ENCODE results near the gene NEGR1.

Gene NEGR1

DNA sequence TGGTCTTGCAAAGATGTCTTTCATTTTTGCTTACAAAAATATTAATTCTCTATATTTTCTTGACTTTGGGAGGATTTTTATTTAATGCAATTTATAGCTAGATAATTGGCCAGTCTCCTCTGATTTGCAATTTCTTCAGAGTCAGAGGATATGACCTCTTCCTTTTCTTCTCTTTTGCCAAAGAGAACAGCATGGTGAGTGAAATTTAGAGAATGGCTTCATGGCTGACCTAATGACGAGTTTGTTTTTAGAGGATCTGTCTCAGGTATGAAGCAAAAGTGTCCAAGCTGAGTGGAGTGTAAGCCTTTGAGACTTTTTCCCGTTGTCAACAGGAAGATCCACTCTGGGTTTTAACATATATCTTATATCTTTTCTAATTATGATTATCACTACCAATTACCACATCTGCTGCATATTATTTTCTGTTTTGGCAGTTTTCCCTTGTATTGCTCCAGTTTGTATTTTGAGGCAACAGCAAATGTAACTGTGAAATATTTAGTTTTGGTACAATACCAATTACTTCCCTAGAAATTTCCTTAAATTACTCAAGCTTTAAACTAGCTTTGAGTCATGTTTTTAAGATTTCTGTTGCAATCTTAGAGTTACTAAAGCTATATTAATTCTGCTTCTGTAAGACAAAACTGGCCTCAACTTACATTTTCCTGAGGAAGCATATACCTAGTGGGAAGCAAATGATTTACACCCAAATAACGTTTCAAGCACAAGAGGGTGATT is 868.7 kb downstream of the NEGR1 start:
- no peak for DNase-seq (ENCODE audit: low read depth in 4 of 4, low spot score in 1 of 4)

DNA sequence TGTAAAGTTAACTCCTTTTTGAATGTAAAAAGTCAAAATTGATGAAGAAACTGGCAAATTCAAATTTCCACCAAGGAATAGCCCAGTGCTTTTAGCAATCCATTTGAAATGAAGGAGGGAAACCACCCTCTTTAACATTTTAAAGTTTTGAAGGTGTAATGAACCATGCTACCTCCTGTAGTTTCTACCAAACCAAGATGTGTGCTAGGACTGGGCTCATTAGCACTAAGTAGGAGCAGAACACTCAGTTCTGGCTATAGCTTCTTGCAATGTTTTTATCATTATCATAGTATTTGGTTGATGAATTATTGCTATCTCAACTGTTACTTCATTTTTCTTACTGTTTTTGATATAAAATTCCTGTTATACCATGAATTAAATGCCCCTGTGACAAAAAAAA is 882.3 kb downstream of the NEGR1 start:
- DNase-seq (ENCODE audit: low read depth in 4 of 4, low spot score in 1 of 4), result no peak

DNA sequence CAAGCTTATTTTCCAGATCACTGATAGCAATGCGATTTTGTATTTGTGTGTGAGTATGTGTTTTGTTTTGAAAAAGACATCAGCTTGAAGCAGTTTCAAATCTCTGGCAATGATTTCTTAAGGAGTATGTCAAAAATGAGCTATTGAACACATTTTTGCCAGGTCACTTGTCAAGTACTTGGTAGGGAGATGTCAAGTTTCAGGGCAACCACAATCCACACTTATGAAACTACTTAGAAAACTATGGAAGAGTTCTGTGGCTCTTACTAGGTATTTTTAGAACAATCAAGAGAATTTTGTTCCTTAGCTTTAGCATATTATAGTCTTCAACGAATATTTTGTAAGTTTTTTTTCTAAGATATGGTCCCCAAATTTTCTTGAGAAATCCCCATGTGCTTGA is 882.7 kb downstream of the NEGR1 start:
- no peak for DNase-seq (ENCODE audit: low read depth in 4 of 4, low spot score in 1 of 4)

DNA sequence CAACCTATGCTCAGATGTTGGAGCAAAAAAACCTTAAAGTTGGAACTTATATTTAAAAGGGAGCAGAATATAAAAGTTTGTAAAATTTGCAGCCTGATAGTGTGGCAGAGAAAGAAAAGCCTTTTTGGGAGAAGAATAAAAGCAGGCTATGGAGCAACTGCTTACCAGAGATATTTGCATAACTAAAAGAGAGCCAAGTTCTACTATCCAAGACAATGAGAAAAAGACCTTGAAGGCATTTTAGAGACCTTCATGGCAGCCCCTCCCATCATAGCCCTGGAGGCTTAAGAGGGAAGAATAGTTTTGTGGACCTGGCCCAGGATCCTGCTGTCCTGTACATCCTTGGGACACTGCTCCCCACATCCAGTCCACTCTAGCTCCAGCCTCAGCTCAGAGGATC is 889.0 kb downstream of the NEGR1 start:
- DNase-seq (ENCODE audit: low read depth in 4 of 4, low spot score in 1 of 4), result no peak

DNA sequence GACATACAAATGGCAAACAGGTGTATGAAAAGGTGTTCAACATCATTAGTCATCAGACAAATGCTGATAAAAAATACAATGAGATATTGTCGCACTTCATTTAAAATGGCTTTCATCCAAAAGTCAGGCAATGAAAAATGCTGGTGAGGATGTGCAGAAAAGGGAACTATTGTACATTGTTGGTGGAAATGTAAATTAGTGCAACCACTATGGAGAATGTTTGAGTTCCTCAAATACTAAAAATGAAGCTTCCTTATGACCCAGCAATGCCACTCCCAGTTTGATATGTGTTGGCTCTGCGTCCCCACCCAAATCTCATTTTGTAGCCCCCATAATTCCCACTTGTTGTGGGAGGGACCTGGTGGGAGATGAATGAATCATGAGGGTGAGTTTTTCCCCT is 891.8 kb downstream of the NEGR1 start:
- no peak for DNase-seq (ENCODE audit: low read depth in 4 of 4, low spot score in 1 of 4)

DNA sequence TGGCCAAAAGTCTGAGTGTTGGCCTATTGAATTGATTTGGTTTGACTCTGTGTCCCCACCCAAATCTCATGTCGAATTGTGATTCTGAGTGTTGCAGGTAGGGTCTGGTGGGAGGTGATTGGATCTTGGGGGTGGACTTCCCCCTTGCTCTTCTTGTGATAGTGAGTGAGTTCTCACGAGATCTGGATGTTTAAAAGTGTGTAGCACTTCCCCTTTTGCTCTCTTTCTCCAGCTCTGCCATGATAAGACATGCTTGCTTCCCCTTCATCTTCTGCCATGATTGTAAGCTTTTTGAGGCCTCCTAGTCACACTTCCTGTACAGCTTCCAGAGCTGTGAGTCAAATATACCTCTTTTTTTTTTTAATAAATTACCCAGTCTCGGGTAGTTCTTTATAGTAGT is 904.5 kb downstream of the NEGR1 start:
- no peak for DNase-seq (ENCODE audit: low read depth in 4 of 4, low spot score in 1 of 4)

DNA sequence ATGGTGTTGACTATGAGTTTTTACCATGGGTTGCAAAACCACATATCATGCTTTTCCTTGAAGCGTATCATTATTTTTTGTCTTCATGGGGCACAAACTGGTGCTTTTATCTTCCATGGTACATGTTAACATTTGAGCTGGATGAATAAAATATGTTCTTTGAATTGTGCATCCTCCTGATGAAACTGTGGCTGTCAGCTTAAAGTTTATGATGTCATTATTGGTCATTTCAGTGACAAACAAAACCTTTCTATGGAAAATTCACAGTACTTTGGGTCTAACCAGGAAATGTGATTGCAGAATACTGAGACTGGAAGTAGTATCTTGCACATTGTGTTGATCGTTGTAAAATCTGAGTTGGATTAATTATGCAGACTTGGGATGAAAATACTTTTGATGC is 909.8 kb downstream of the NEGR1 start:
- no peak for DNase-seq (ENCODE audit: low read depth in 4 of 4, low spot score in 1 of 4)

DNA sequence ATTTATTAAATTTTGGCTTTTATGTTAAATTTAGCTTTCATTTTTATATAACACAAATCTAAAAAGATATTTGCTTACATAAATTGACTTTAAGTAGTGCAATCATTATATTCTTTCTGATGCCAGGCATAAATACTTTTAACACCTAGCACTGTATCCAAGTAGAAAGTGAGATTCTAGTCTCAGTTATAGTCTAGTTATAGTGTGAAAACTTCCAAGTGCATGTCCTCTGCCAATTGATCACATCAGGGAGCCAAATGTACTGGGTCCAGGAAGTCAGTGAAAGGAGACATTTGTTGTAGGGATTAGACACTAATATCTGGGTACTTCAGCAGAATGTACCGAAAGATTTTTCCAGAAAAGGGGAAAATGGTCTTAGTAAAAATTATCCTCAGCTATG is 910.8 kb downstream of the NEGR1 start:
- no peak for DNase-seq (ENCODE audit: low read depth in 4 of 4, low spot score in 1 of 4)

DNA sequence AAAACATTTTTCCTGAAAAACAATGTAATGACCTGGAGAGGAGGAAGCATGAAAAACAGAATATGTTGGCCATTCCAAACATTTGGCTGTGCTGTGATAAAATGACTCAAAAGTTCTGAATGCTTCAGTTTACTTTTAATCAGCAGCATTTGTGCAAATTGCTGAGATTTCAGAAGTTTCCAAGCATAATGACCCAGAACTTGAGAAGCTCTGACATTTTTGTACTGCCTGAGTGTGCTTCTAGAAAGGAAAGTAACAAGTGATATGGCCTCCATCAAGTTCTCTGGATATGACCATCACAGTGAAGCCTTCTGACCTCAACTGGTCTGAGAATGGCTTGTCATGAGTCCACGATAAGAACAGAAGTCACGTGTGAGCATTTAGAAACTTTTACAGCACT is 918.1 kb downstream of the NEGR1 start:
- no peak for DNase-seq (ENCODE audit: low read depth in 4 of 4, low spot score in 1 of 4)

DNA sequence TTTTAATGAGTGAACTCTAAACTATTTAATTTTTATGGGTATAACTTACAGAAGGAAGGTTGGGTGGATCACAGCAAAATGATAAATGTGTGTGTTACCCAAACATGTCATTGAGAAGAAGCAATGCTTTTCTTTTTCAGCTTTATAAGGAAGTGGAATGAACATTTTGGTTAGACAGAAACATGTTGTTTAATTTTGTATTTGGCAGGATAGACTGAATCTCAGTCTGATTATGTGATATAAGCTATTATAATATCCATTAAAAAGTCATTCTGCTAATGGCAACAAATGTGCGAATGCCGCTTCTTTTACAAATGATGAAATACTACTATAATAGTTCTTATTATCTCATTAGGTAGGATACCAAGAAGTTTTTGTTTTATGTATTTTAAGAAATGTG is 919.6 kb downstream of the NEGR1 start:
- DNase-seq (ENCODE audit: low read depth in 4 of 4, low spot score in 1 of 4), result no peak

DNA sequence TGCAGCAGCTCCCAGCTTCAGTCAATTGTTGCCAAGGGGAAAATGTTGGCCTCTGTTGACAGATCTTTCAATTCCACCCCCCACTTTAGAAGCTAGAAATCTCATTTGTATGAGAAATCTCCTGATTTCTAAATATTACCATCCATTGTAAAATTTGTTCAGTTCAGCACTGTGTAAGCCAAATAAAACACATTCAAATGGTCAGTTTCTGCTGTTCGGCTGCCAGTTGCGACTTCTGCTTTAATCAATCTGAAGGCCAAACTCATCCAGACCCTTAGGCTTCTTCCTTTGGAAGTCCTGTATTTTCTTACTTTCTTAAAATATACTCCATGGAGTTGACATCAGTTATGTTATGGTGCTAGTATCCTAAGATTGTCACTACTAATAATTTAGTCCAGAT is 920.3 kb downstream of the NEGR1 start:
- DNase-seq (ENCODE audit: low read depth in 4 of 4, low spot score in 1 of 4), result no peak

DNA sequence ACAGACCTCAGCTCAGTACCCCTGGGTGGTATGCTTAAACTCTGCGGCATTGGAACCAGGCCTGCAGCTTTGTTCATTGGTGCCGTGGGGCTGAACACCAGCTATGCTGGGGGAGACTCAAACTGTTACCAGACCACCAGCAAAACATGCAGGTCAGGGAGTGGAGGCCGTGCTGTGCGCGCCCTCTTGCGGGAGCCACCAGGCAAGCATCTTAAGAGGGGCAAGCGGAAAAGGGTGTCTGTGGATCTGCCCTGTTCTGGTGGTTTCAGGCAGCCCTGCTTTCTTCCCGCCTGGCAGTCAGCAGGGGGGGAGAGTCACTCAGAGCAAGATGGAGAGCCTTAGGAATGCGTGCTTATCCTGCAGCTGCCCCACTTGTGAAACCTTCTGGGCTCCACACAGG is 924.6 kb downstream of the NEGR1 start:
- DNase-seq (ENCODE audit: low read depth in 4 of 4, low spot score in 1 of 4), result no peak

DNA sequence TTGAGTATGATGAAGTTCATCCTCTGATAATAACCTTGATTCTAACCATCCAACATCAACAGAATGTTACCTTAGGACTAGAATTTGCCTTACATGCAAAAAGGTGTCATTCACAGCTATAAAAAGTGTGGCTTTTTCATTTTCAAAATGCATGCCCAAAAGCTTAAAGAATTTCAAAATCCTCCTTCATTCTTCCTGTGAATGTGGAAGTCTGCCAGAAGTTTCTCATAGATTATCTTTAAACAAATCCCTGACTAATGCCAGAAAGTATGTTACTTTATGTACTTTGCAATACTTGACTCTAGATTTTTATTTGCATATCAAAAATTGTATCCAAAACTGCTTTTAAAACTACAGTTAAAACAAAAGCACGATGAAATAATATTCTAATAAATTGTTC is 930.9 kb downstream of the NEGR1 start:
- no peak for DNase-seq (ENCODE audit: low read depth in 4 of 4, low spot score in 1 of 4)

DNA sequence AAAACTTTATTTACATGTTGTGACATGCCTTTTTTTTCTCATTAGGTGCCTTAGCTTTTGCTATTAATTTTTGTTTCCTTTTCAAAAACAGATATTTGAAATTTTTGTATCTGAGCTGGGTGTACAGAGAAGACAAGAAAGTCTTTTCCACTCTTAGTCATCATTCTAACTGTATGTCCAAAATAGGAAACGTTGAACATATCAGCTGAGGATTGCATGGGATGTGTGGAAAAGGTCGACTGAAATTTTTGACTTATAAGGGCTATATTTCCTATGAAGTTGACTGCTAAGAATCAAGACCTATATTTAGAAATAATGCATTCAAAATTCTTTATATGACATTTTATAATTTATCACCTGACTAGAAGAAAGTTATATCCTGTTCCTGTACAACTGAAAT is 931.5 kb downstream of the NEGR1 start:
- DNase-seq (ENCODE audit: low read depth in 4 of 4, low spot score in 1 of 4), result no peak

DNA sequence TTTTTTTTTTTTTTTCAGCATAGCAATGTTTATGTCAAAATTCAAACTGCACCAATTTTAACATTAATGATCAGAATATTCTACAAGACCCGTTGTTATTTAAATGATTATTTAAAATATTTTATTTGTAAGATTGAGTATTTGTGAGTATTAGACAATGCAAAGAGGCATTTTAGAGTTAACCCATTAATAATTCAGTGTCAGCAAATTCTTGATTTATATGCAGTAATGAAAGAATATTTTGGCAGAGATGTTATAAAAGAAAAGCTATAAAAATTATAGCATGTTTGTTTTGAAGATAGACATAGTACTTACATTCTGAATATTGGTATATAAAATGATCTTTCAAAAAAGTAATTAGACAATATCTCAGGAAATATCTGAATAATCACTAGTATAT is 932.0 kb downstream of the NEGR1 start:
- no peak for DNase-seq (ENCODE audit: low read depth in 4 of 4, low spot score in 1 of 4)
